ENCODE data around the gene BCDIN3D.

Gene BCDIN3D

GRCh38 chr12:49811136-49811535 lies 31.8 kb downstream of the BCDIN3D start:
- H3K27ac ChIP-seq: no peak overlapping the region
- TF ChIP-seq, protein P1, sequence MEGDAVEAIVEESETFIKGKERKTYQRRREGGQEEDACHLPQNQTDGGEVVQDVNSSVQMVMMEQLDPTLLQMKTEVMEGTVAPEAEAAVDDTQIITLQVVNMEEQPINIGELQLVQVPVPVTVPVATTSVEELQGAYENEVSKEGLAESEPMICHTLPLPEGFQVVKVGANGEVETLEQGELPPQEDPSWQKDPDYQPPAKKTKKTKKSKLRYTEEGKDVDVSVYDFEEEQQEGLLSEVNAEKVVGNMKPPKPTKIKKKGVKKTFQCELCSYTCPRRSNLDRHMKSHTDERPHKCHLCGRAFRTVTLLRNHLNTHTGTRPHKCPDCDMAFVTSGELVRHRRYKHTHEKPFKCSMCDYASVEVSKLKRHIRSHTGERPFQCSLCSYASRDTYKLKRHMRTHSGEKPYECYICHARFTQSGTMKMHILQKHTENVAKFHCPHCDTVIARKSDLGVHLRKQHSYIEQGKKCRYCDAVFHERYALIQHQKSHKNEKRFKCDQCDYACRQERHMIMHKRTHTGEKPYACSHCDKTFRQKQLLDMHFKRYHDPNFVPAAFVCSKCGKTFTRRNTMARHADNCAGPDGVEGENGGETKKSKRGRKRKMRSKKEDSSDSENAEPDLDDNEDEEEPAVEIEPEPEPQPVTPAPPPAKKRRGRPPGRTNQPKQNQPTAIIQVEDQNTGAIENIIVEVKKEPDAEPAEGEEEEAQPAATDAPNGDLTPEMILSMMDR (conservative IDR thresholded peaks at IDR 0.05): no peak

- no peak overlapping the region for H3K27ac ChIP-seq
- TF ChIP-seq, protein P1 (conservative IDR thresholded peaks at IDR 0.05): no peak
Observed at GRCh38 chr12:49809906-49810389, 33.0 kb downstream of the BCDIN3D start.

DNA sequence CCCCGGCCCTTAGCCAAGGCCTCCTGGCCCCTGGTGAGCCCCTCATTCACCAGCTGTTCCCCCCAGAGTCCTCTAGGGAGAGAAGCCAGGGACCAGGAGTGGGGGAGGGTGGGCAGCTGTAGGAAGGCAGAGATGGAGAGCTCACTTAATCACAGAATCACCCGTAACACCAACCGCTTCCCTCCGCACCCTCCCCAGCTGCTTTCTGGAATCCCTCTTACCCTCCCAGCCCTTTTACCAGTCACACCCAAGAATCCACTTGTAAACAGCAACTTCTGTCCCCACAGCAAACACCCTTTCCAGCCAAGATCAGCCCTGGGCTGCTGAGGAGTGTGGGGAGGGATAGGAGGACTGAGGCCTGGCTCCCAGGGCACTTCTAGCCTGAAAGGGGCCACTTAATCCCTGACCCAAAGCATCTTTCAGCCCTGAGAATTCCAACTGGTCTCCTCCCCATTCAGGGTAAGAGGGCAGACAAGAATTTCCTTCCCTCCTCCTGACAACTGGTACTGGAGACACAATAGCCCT lies 33.5 kb downstream of the BCDIN3D start:
- no peak overlapping the region for H3K27ac ChIP-seq
- TF ChIP-seq, protein P1 (conservative IDR thresholded peaks at IDR 0.05): no peak

- H3K27ac ChIP-seq: no peak overlapping the region
- TF ChIP-seq, protein P1 (conservative IDR thresholded peaks at IDR 0.05): no peak
Observed at GRCh38 chr12:49808686-49809380, 34.1 kb downstream of the BCDIN3D start.

GRCh38 chr12:49807991-49808580 lies 34.8 kb downstream of the BCDIN3D start:
- no peak overlapping the region for H3K27ac ChIP-seq
- TF ChIP-seq, protein P1 (conservative IDR thresholded peaks at IDR 0.05): no peak

DNA sequence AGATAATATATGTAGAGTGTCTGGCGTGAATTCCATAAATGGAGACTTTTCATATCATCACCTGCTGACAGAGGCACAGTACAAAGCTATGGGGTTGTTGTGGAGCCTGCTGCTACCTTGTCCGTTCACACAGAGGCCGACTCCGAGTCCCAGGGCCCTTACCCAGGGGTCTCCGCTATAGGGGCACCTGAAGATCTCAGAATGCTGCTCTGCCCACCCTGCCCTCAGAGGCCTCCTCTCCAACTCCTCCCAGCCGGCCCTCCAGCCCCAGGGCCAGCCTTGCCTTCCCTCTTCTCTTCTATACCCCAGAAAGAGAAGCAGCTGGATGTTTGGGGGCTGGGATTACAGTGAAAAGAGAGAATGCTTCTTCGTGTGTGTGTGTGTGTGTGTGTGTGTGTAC lies 36.0 kb downstream of the BCDIN3D start:
- TF ChIP-seq, protein P1 (conservative IDR thresholded peaks at IDR 0.05): no peak
- no peak overlapping the region for H3K27ac ChIP-seq

GRCh38 chr12:49806321-49806813 lies 36.5 kb downstream of the BCDIN3D start:
- TF ChIP-seq, protein P1 (conservative IDR thresholded peaks at IDR 0.05): no peak
- H3K27ac ChIP-seq: no peak overlapping the region

Measured in VCaP (cell line).